Measurements from ENCODE around the gene RCAN1. TPM values are rescaled to one million over a fixed set of nuclear protein-coding genes. Genes with fewer than 3 reads are reported as not detected.

The RCAN1 gene
- total RNA-seq, 1 donor from 2014 or later: 197 TPM

- Histone ChIP-seq H3K36me3 (ENCODE audit: insufficient read depth, low read length) (peaks cover 31% of the 10 kb centered on the region), H3K79me2 (ENCODE audit: insufficient read depth, low read length) (peaks cover 7% of the 10 kb centered on the region), H3K9me3 (ENCODE audit: insufficient read depth, low read depth, low read length) (no peaks in the 10 kb centered on the region), H3K4me2 (ENCODE audit: low read length) (no peak overlapping the region), H2AFZ (ENCODE audit: low read depth, low read length) (no peak overlapping the region), H3K27ac (ENCODE audit: low read depth, low read length) (no peak overlapping the region), H3K9ac (ENCODE audit: low read length) (no peak overlapping the region), H4K20me1 (ENCODE audit: insufficient read depth, low read length) (peaks cover 55% of the 10 kb centered on the region), H3K27me3 (ENCODE audit: insufficient read depth, low read length) (no peaks in the 10 kb centered on the region), H3K4me1 (ENCODE audit: insufficient read depth, low read length) (peaks cover 4% of the 10 kb centered on the region), H3K4me3 (ENCODE audit: insufficient read depth, low read depth, low read length) (no peak overlapping the region)
- Mint-ChIP-seq H3K27me3 (ENCODE audit: low read depth, unreplicated experiment) (peaks cover 2% of the 10 kb centered on the region), H3K4me3 (ENCODE audit: unreplicated experiment) (no peak overlapping the region), H3K9me3 (ENCODE audit: unreplicated experiment) (no peaks in the 10 kb centered on the region), H3K36me3 (ENCODE audit: low read depth, unreplicated experiment) (peaks cover 24% of the 10 kb centered on the region), H3K4me1 (ENCODE audit: low read depth, unreplicated experiment) (peaks cover 19% of the 10 kb centered on the region), H3K27ac (ENCODE audit: unreplicated experiment) (no peak overlapping the region)
- FAIRE-seq (no peak), DNase-seq (ENCODE audit: low read depth) (peak; percentile 39)
- TF ChIP-seq CTCF (IDR thresholded peaks at IDR 0.05; ENCODE audit: insufficient read depth, low read depth, low read length) (no peak), EZH2 (IDR thresholded peaks at IDR 0.05; ENCODE audit: insufficient read depth, low read length) (no peak)
Measured at GRCh38 chr21:34514576-34515115, 100.3 kb downstream of the RCAN1 start.

GRCh38 chr21:34513129-34513675 lies 101.7 kb downstream of the RCAN1 start:
- H3K4me3 ChIP-seq (ENCODE audit: insufficient read depth, low read depth, low read length): no peak overlapping the region
- Mint-ChIP-seq H3K4me3 (ENCODE audit: unreplicated experiment) (no peak overlapping the region), H3K9me3 (ENCODE audit: unreplicated experiment) (no peaks in the 10 kb centered on the region), H3K4me1 (ENCODE audit: low read depth, unreplicated experiment) (peaks cover 10% of the 10 kb centered on the region), H3K27me3 (ENCODE audit: low read depth, unreplicated experiment) (peaks cover 2% of the 10 kb centered on the region), H3K27ac (ENCODE audit: unreplicated experiment) (no peak overlapping the region), H3K36me3 (ENCODE audit: low read depth, unreplicated experiment) (peaks cover 13% of the 10 kb centered on the region)
- peaks cover 3% of the 10 kb centered on the region for H3K4me1 ChIP-seq (ENCODE audit: insufficient read depth, low read length)
- peaks cover 7% of the 10 kb centered on the region for H3K79me2 ChIP-seq (ENCODE audit: insufficient read depth, low read length)
- no peak overlapping the region for H3K27ac ChIP-seq (ENCODE audit: low read depth, low read length)
- no peak overlapping the region for H2AFZ ChIP-seq (ENCODE audit: low read depth, low read length)
- no peaks in the 10 kb centered on the region for H3K9me3 ChIP-seq (ENCODE audit: insufficient read depth, low read depth, low read length)
- no peak for TF ChIP-seq CTCF (IDR thresholded peaks at IDR 0.05; ENCODE audit: insufficient read depth, low read depth, low read length)
- no peak for TF ChIP-seq EZH2 (IDR thresholded peaks at IDR 0.05; ENCODE audit: insufficient read depth, low read length)
- no peaks in the 10 kb centered on the region for H3K27me3 ChIP-seq (ENCODE audit: insufficient read depth, low read length)
- H3K36me3 ChIP-seq (ENCODE audit: insufficient read depth, low read length): peaks cover 24% of the 10 kb centered on the region
- H3K4me2 ChIP-seq (ENCODE audit: low read length): no peak overlapping the region
- DNase-seq (ENCODE audit: low read depth) (no peak), FAIRE-seq (no peak)
- H4K20me1 ChIP-seq (ENCODE audit: insufficient read depth, low read length): peaks cover 40% of the 10 kb centered on the region
- no peak overlapping the region for H3K9ac ChIP-seq (ENCODE audit: low read length)

GRCh38 chr21:34511787-34512455 lies 103.0 kb downstream of the RCAN1 start, which contains the start of gene KCNE1:
TSS of gene KCNE1 (minus strand) at chr21:34512210. CDS start at chr21:34449634, 62,576 bp downstream.
- no peak within 1 kb of the TSS for H3K27ac ChIP-seq (ENCODE audit: low read depth, low read length)
- H3K9me3 ChIP-seq (ENCODE audit: insufficient read depth, low read depth, low read length): no peaks in the 10 kb centered on the region
- H3K36me3 ChIP-seq (ENCODE audit: insufficient read depth, low read length): peaks cover 14% of the 10 kb centered on the region
- Mint-ChIP-seq H3K36me3 (ENCODE audit: low read depth, unreplicated experiment) (peaks cover 2% of the 10 kb centered on the region), H3K27me3 (ENCODE audit: low read depth, unreplicated experiment) (peaks cover 2% of the 10 kb centered on the region), H3K27ac (ENCODE audit: unreplicated experiment) (peak within 1 kb of the TSS; percentile 79), H3K9me3 (ENCODE audit: unreplicated experiment) (no peaks in the 10 kb centered on the region), H3K4me1 (ENCODE audit: low read depth, unreplicated experiment) (peaks cover 4% of the 10 kb centered on the region), H3K4me3 (ENCODE audit: unreplicated experiment) (no peak within 1 kb of the TSS)
- no peak for TF ChIP-seq CTCF (IDR thresholded peaks at IDR 0.05; ENCODE audit: insufficient read depth, low read depth, low read length)
- TF ChIP-seq EZH2 (IDR thresholded peaks at IDR 0.05; ENCODE audit: insufficient read depth, low read length): no peak
- no peak within 1 kb of the TSS for H3K9ac ChIP-seq (ENCODE audit: low read length)
- H3K4me1 ChIP-seq (ENCODE audit: insufficient read depth, low read length): no peaks in the 10 kb centered on the region
- FAIRE-seq (no peak), DNase-seq (ENCODE audit: low read depth) (no peak)
- H3K27me3 ChIP-seq (ENCODE audit: insufficient read depth, low read length): no peaks in the 10 kb centered on the region
- H3K4me2 ChIP-seq (ENCODE audit: low read length): no peak within 1 kb of the TSS
- no peak within 1 kb of the TSS for H3K4me3 ChIP-seq (ENCODE audit: insufficient read depth, low read depth, low read length)
- no peak within 1 kb of the TSS for H2AFZ ChIP-seq (ENCODE audit: low read depth, low read length)
- H3K79me2 ChIP-seq (ENCODE audit: insufficient read depth, low read length): no peaks in the 10 kb centered on the region
- H4K20me1 ChIP-seq (ENCODE audit: insufficient read depth, low read length): peaks cover 27% of the 10 kb centered on the region
